ENCODE results near the gene POP4.

Gene POP4

GRCh38 chr19:29665826-29666577, 59.9 kb downstream of the POP4 start:
- DNase-seq: peak; percentile 36

All from activated T-cell treated with anti-CD3 and anti-CD28 coated beads, Interleukin-2, amount 50 U/mL, for 1 hour (primary cell).